ENCODE data around the gene PHLDB1.

PHLDB1 gene

GRCh38 chr11:118636569-118637290, 29.3 kb downstream of the PHLDB1 start:
- DNase-seq (ENCODE audit: extremely low read depth in 1 of 2, low read depth in 1 of 2), result no peak

- DNase-seq (ENCODE audit: extremely low read depth in 1 of 2, low read depth in 1 of 2), result no peak
Measured at GRCh38 chr11:118638726-118639125, 31.3 kb downstream of the PHLDB1 start.

- no peak for DNase-seq (ENCODE audit: extremely low read depth in 1 of 2, low read depth in 1 of 2)
Measured at GRCh38 chr11:118639899-118640298, 32.5 kb downstream of the PHLDB1 start.

- no peak for DNase-seq (ENCODE audit: extremely low read depth in 1 of 2, low read depth in 1 of 2)
Measured at GRCh38 chr11:118640332-118641154, 33.1 kb downstream of the PHLDB1 start.

GRCh38 chr11:118641397-118642019, 34.1 kb downstream of the PHLDB1 start:
- no peak for DNase-seq (ENCODE audit: extremely low read depth in 1 of 2, low read depth in 1 of 2)

GRCh38 chr11:118643142-118643994, 36.0 kb downstream of the PHLDB1 start:
- no peak for DNase-seq (ENCODE audit: extremely low read depth in 1 of 2, low read depth in 1 of 2)

GRCh38 chr11:118643995-118644345, 36.6 kb downstream of the PHLDB1 start:
- DNase-seq (ENCODE audit: extremely low read depth in 1 of 2, low read depth in 1 of 2), result no peak

- no peak for DNase-seq (ENCODE audit: extremely low read depth in 1 of 2, low read depth in 1 of 2)
Measured at GRCh38 chr11:118644496-118644895, 37.1 kb downstream of the PHLDB1 start.

GRCh38 chr11:118645066-118645715, 37.8 kb downstream of the PHLDB1 start:
- no peak for DNase-seq (ENCODE audit: extremely low read depth in 1 of 2, low read depth in 1 of 2)

GRCh38 chr11:118646393-118646792, 39.0 kb downstream of the PHLDB1 start:
- no peak for DNase-seq (ENCODE audit: extremely low read depth in 1 of 2, low read depth in 1 of 2)

GRCh38 chr11:118648291-118648690, 40.9 kb downstream of the PHLDB1 start:
- no peak for DNase-seq (ENCODE audit: extremely low read depth in 1 of 2, low read depth in 1 of 2)

GRCh38 chr11:118649941-118650340, 42.5 kb downstream of the PHLDB1 start:
- no peak for DNase-seq (ENCODE audit: extremely low read depth in 1 of 2, low read depth in 1 of 2)

GRCh38 chr11:118650366-118650765, 43.0 kb downstream of the PHLDB1 start:
- DNase-seq (ENCODE audit: extremely low read depth in 1 of 2, low read depth in 1 of 2), result no peak

GRCh38 chr11:118651820-118652219, 44.4 kb downstream of the PHLDB1 start:
- DNase-seq (ENCODE audit: extremely low read depth in 1 of 2, low read depth in 1 of 2), result no peak

- DNase-seq (ENCODE audit: extremely low read depth in 1 of 2, low read depth in 1 of 2), result no peak
Measured at GRCh38 chr11:118652681-118653181, 45.3 kb downstream of the PHLDB1 start.

- DNase-seq (ENCODE audit: extremely low read depth in 1 of 2, low read depth in 1 of 2), result no peak
Measured at GRCh38 chr11:118653684-118654390, 46.4 kb downstream of the PHLDB1 start.

- no peak for DNase-seq (ENCODE audit: extremely low read depth in 1 of 2, low read depth in 1 of 2)
Measured at GRCh38 chr11:118655486-118656190, 48.2 kb downstream of the PHLDB1 start.

- no peak for DNase-seq (ENCODE audit: extremely low read depth in 1 of 2, low read depth in 1 of 2)
Measured at GRCh38 chr11:118656563-118657165, 49.2 kb downstream of the PHLDB1 start.

- no peak for DNase-seq (ENCODE audit: extremely low read depth in 1 of 2, low read depth in 1 of 2)
Measured at GRCh38 chr11:118657238-118657637, 49.8 kb downstream of the PHLDB1 start.

Data from stimulated activated CD8-positive, alpha-beta memory T cell treated with anti-CD3 and anti-CD28 coated beads, Interleukin-7, amount 100 ng/mL, for 48 hours (primary cell).